Skeletal muscle cell (primary cell): Measurements from ENCODE around the gene THSD7A.

Experiments
- DNase-seq: peaks from one replicate; pipeline ENCODE4 v3.0.0-alpha.2; 2010; ENCODE audit warnings: low read depth
- H3K4me3 ChIP-seq: 2 replicates; pipeline ENCODE4 v1.5.1; 2011; ENCODE audit warnings: low read depth, mild to moderate bottlenecking, control low read depth, low read length, moderate library complexity

Gene THSD7A

DNA sequence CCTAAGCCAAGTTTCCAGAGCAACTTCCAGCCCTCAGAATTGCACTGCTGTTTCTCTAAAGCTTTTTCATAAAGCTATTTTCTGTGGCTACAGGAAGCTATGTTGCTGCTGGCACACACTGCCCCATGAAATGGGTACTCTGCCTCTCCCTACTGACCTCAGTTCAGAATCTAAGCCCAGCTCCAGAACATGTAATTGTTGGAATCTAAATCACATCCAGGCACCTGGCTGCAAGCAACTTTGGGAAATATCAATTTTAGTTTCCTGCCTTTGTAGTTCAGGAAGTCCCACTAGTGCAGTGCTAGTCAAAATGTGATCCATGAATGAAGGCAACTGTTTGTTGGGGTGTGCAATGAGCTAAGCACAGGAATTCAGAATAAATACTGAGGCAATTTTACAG lies 226.2 kb downstream of the THSD7A start:
- DNase-seq, result no peak
- no peak overlapping the region for H3K4me3 ChIP-seq

DNA sequence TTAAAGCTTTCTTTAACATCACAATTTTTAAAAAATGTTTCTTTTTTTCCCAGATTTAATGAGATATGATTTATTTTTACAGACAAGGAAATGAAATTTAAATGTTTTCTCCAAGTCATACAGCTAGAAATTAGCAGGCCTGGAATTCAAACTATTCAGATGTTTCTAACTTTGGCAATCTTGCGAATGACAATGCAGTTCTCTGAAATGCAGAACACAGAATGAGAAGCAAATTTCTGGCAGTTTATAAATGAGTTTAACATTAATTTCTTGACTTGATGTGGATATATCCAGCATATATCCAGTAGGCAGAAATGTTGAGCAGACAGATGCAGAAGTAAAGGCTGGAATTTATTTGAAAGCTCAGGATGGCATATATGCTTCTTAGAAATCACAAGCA lies 227.5 kb downstream of the THSD7A start:
- no peak for DNase-seq

DNA sequence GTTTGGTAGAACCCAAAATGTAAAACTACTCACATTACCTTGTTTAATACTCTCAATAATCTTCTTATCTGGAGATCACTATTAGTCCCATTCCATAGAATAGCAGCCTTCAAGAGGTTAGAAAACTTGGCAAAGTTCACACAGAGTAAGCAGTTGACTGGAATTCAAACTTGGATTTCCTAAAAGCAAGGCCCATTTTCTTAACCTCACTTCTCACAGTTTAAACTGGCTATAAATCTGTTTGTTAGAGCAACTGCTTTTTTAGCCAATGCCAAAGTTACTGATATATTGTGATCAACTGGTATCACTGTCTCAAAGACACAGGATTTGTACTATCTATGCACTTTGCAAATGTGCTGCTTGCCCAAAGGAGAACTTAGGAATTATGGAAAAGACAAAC lies 230.2 kb downstream of the THSD7A start:
- H3K4me3 ChIP-seq, result no peak overlapping the region
- DNase-seq, result no peak

More for the DNA sequence above, 227.5 kb downstream of the THSD7A start:
- H3K4me3 ChIP-seq, result no peak overlapping the region

DNA sequence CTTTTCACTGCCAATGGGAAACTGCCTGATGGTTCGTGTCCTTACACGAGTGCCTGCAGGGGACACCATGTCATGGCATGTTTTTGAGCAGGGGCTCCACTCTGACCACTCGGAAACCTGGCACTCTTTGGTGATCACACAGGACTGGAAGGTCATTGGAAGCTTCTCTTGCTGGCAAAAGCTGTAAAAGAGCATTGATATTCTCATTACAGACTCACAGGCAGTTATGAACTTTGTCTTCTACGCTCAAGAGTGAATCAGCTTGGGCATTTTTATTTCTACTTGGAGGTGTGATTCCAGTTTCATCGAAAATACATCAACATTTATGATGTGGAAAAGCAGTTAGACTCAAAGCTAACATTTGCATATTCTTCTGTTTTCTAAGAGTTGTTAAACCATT lies 238.7 kb downstream of the THSD7A start:
- no peak overlapping the region for H3K4me3 ChIP-seq
- no peak for DNase-seq

DNA sequence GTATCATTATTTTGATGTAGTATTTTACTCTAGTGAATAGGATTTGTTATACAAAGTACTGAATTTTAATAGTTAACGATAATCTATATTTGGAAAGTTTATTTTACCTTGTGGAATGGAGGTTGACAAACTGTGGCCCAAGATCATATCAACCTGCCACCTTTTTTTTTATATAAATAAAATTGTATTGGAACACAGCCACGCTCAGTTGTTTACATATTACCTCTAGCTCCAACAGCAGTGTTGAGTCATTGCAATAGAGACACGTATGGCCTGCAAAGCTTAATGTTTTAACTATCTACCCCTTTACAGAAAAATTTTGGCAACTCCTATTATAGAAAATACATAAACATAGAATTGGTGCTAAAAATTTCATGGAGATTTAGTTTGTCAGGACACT lies 239.3 kb downstream of the THSD7A start:
- no peak for DNase-seq
- H3K4me3 ChIP-seq, result no peak overlapping the region

DNA sequence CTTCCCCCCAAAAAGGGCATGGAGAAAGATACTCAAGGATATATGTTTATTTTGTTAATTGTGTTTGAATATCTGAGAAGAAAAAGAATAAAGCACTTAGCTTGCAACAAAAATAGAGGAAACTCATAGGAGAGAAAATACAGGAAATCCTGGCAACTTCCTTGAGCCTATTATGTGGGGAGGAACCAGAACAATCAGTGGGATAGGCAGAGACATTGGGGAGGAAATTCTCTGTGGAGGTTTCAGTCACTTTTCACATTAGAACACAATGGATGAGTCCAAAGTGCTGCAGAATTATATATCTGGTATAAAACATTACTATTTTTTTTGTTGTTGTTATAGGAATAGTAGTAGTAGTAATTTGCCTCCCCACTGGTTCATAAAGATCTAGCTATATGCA lies 240.1 kb downstream of the THSD7A start:
- no peak overlapping the region for H3K4me3 ChIP-seq
- no peak for DNase-seq

DNA sequence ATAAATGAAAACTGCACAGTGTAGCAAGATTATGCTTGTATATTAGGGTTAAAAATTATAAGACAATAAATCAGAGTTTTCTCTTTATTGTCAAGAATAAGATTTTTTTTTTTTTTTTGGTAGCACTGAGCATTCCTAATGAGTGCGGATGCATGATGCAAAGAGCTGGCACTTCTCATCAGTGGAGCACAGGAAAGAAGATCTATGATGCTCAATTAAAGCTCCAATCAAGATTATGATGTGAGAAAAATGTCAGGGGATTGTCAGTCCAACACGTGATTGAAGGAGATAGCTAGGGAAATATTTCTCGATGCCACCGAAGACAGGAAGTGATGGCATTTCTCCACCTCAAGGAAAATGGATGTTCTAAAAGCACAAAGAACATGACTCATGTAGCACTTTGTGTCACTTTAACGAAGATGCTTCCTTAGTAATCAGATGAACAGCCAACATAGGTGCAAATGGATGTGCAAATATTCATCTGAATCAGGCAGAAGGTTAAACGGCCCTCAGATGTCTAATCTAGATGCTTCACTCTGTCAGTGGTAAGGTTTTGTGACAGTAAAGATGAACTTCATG lies 240.9 kb downstream of the THSD7A start:
- no peak overlapping the region for H3K4me3 ChIP-seq

DNA sequence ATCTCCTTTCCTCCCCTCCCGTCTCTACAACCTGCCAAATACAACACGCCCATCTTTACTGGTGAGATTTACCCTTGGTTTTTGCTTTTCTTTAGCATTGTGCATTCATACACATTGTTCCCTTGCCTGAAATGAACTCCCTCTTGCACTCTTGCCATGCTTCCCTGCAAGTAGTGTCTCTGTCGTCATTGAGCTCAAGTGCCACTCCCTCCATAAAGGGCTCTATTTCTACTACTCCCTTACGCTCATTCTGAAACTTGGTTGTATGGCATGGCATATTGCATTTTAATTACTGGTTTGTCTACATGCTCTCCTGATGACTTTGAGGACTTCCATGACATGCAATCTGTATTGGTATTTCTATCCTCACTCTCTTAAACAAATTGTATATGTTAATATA lies 242.7 kb downstream of the THSD7A start:
- no peak for DNase-seq
- no peak overlapping the region for H3K4me3 ChIP-seq

More for the DNA sequence above, 240.9 kb downstream of the THSD7A start:
- DNase-seq, result no peak

DNA sequence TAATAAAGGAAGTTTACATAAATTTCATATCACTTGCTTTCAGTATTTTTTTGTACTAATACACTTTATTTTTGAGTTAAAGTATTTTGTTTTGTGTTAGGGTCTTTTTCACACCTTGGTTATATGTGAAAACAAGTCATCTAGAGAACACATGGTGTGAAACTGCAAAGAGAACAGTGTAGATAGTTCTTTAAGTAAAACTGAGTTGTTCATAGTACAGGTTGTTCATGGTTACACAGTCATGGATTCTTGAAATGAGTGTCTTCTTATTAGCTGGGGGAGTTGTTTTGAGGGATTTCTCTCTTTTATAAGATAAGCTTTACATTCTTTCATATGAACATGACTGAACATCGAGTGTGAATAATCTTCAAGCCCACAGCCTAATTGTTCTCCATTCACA lies 244.2 kb downstream of the THSD7A start:
- no peak for DNase-seq
- no peak overlapping the region for H3K4me3 ChIP-seq

DNA sequence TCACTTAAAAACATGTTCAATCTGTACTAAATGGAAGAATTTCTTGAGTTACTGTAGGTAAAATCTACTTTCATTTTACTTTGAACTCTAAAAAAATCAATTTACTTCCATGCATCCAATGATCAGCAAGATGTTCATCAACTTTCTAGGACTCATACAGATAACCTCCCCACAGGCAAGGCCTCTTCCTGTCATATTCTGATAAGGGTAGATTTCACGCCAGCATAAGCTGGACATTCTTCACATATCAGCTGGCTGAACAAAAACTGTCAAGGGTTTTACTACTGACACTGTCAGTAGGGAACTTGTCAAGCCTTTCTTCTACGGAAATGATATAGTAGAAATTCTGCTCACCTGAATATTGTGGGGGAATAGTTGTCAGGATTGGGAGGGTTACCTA lies 244.9 kb downstream of the THSD7A start:
- H3K4me3 ChIP-seq, result no peak overlapping the region
- DNase-seq, result no peak

DNA sequence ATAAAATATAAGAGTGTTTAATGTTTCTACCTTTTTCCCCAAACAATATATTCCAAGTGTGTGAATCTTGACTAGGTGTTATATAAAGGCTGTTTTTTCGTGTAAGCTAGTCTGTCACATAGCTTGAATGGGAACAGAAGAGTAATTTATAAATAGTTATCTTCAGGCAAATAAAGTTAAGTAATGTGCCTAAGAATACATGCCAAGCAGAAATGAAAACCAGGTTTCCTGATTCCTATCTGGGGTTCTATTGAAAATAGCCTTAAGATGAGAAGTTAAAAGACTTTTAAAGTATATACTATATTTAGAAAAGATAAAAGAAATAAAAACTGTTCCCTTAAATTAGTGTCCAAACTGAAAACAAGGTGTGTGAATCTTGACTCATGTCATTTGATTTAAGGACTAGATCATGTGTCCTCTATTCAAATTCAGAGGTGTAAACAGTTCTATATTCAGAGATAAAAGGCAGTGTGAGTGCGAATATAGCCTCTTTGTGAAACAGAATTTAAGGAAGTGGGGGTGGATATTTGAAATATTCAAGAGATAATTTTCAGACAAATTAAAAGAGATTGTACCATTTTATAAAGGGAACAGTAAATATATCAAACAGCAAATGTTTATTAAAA lies 247.5 kb downstream of the THSD7A start:
- H3K4me3 ChIP-seq, result no peak overlapping the region
- no peak for DNase-seq

DNA sequence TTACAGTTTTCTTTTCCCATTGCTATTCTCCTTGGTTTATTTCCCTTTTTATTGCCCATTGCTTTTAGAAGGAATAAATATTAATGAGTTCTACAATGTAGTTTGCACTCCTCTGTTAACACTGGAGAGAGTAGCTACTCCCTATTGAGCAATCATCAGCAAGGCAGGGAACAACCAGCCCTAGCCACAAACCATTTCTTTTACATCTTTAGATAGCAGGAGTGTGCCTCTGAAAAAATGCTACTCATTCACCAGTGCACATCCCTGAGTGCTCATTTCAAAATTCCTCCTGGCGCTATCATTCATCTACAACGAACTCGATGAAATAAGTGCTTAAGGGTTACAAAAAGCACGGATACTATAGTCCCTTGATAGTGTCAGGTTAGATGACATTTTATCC lies 252.9 kb downstream of the THSD7A start:
- no peak overlapping the region for H3K4me3 ChIP-seq
- DNase-seq, result no peak

DNA sequence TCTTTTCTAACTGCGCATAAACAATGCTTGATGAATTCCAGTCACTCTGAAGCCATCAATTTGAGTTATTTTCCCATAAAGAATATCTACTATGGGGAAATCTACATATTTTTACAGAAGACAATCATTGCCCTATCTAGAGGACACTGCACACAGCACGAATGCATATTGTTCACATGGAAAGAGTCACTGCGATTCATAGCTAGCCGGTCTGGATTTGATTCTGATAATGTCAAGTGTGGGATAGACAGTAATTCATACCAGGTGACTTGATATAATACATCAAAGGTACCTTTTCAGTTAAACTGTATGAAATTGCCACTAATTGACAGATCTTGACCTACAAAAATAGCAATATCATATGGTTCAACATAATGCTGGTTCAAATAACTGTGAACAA lies 255.7 kb downstream of the THSD7A start:
- no peak for DNase-seq
- no peak overlapping the region for H3K4me3 ChIP-seq

DNA sequence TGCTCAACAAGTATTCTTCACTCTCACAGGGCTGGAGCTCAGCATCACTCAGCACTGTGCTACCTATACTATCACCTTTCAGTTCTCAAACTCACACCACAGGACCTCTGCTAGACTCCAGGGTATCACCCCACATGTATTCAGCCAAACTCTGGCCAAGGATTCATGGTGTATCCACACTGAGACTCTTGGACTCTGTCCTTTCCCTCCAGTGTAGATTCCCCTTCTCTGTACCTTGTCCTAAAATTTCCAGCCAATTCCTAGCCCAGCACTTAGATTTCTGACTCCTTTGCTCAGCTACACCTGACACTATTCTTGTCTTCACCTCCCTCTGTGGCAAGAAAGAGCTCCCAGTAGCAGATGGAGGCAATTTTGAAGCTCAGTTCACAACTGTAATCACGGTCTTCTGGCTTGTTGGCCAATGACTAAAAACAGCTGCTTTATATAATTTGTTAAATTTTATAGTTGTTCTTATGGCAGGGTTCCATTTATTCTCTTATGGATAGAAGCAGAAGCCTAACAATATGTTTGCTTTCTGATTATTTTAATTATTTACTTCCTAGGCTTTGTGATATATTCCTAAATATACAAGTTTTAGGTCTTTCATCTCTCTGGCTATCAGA lies 258.8 kb downstream of the THSD7A start:
- no peak for DNase-seq
- no peak overlapping the region for H3K4me3 ChIP-seq

DNA sequence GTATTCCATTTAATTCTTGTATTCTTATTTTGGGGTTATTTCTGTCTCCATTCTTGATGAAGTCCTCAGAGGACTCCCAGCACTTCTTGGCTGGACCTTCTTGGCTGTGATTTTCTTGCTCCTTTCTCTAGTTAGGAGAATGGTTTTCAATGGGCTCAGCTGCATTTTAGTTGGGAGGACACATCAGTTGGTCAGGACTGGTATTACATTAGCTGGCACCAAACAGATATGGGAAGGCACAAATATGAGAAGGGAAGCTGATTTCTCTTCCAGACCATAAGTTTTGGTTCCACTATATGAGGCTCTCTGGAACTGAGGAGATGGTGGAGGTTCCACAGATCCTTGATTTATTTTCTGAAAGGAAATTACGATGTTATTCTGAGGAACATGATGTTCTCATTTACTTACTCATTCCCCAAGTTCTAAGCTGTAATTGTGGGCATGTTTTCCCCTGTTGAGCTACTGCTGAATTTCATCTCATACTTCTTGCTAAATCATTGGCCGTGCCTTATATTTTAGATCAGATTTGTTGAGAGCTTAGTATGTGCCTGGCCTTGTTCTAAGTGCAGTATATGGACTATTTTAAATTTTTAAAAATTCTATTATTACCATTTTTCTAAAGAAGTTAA lies 261.0 kb downstream of the THSD7A start:
- DNase-seq, result peak; percentile 46
- H3K4me3 ChIP-seq, result no peak overlapping the region

DNA sequence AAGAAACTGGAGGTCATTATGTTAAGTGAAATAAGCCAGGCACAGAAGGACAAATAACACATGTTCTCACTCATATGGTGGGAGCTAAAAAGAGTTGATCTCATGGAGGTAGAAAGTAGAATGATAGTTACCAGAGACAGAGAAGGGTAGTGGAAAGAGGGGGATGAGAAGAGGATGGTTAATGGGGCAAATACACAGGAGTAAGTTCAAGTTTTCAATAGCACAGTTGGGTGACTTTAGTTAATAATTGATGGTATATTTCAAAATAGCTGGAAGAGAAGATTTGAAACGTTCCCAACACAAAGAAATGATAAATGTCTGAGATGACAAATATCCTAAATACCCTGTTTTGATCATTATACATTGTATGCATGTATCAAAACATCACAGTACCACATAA lies 261.8 kb downstream of the THSD7A start:
- DNase-seq, result no peak
- no peak overlapping the region for H3K4me3 ChIP-seq

DNA sequence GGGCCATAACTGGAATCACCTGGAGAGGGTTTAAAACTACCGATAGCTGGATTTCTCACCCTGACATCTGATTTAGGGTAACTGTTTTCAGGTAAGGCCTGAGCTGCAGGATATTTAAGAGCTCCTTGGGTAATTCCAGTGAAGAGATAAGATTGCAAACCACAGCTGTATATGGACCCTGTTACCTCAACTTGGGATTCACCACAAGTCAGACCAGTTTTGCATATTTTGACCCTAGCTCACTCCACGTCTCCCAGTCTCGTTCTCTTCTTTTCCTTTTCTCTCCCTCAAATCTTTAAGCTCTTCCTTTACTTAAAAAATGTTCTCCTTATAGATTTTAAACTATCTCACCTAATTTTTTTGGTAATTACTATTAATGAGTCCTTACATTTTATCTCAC lies 264.4 kb downstream of the THSD7A start:
- DNase-seq, result no peak
- H3K4me3 ChIP-seq, result no peak overlapping the region

DNA sequence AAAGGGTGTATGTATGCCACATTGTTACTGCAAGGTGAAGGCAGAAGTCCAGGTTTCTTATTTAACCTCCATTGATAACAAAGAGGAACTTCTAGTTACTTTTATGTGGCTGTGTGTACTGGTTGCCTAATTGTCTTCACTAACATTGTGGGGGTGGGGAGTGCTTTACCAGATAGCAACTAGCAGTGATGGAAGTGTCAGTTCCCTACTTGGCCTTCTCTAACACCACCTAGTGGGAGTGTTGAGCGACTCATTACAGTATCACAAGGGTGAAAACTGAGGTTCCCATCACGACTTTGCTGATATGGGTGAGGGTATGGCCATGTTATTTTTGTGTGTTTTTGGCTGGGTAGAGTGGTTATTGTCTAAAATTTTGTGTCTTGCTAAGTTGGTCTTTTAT lies 274.4 kb downstream of the THSD7A start:
- no peak overlapping the region for H3K4me3 ChIP-seq
- DNase-seq, result no peak

DNA sequence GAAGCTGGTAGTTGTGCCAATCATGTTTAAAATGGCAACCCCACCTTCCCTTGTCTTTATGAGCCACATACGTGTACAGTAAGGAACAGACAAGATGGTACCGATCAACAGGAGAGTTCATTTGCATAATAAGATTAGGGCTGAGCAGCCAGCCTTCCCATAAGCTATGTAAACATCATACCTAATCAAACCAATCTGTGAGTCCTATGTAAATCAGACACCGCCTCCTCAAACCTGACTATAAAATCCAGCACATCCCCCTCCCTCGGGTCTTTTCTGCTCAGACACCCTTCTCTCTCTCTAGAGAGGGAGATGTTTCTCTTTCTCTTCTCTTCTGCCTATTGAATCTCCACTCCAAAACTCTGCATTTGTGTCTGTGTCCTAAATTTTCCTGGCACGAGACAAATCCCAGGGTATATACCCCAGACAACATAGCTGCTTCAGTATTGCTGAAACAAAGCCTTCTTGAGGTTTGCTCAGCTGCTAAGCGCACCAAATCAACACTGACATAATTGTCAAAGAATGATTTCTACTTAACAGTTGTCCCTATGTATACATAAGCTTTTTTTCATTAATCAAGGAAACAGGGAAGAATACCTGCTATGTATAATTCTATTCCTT lies 279.2 kb downstream of the THSD7A start:
- no peak for DNase-seq

DNA sequence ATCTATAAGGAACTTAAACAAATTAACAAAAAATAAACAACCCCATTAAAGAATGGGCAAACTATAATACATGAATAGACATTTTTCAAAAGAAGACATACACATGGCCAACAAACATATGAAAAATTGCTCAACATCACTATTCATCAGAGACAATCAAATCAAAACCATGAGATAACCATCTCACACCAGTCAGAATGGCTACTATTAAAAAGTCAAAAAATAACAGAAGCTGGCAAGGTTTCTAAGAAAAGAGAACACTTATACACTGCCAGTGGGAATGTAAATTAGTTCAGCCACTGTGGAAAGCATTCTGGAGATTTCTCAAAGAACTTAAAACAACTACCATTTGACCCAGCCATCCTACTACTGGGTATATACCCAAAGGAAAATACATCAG lies 280.5 kb downstream of the THSD7A start:
- DNase-seq, result no peak
- H3K4me3 ChIP-seq, result no peak overlapping the region

More for the DNA sequence above, 279.2 kb downstream of the THSD7A start:
- H3K4me3 ChIP-seq, result no peak overlapping the region
